HG03060 (cell line): ENCODE results near the gene POLRMT.

ENCODE experiments used
- ATAC-seq: cut with Tn5 transposase; IDR thresholded peaks from one replicate; pipeline ENCODE4 v1.9.1; 2021; ENCODE audit warnings: low read depth, moderate number of reproducible peaks; ENCODE audit not compliant: unreplicated experiment

The POLRMT gene

GRCh38 chr19:570251-570686, 63.1 kb downstream of the POLRMT start:
- no peak for ATAC-seq

DNA sequence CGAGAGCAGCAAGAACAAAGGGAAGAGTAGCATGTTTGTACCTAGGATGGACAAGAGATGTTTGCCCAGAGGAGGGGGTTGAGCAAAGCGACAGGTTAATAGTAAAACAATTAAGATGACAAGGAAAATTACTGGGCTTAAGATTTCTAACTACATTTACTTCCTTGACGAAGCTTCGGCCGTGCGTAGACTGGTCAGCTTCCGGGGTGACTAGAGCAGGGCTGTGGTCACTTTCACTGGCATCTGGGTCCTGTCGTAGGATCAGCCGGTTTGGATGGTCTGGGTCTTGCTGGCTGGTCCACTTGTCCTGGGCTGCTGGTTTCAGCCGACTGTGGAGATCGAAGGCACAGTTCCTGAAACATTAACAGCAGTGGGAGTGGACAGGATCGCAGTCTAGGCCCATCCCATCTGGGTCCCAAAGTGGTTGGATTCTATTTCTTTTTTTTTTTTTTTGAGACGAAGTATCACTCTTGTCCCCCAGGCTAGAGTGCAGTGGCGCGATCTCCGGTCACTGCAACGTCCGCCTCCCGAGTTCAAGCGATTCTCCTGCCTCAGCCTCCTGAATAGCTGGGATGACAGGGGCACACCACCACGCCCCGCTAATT, 65.9 kb downstream of the POLRMT start:
- no peak for ATAC-seq
